Measurements from ENCODE around the gene ING3.

ING3 gene

GRCh38 chr7:121008816-121009215 lies 58.2 kb downstream of the ING3 start:
- Histone ChIP-seq H3K79me2 (ENCODE audit: insufficient read depth, low read length) (no peaks in the 10 kb centered on the region), H3K4me3 (ENCODE audit: insufficient read depth, low read length, poor library complexity, severe bottlenecking) (no peak overlapping the region), H4K20me1 (ENCODE audit: low read depth, low read length) (no peaks in the 10 kb centered on the region), H3K9me2 (replicated peaks; ENCODE audit: insufficient read depth, low read length) (no peaks in the 10 kb centered on the region), H3K9ac (ENCODE audit: low read length) (no peak overlapping the region), H2AFZ (ENCODE audit: low read depth, low read length, severe bottlenecking) (no peak overlapping the region), H3K27me3 (ENCODE audit: low read length) (no peaks in the 10 kb centered on the region), H3K27ac (ENCODE audit: low read depth, low read length) (no peak overlapping the region), H3K36me3 (ENCODE audit: low read length) (no peaks in the 10 kb centered on the region), H3K9me3 (ENCODE audit: insufficient read depth, low read length) (no peaks in the 10 kb centered on the region), H3K4me2 (ENCODE audit: low read depth, low read length, poor library complexity, severe bottlenecking) (no peak overlapping the region), H3F3A (ENCODE audit: insufficient read depth) (no peaks in the 10 kb centered on the region)
- TF ChIP-seq CTCF (IDR thresholded peaks at IDR 0.05; ENCODE audit: insufficient read depth, low read length, poor library complexity, severe bottlenecking): no peak
- no peak for TF ChIP-seq EZH2phosphoT487 (conservative IDR thresholded peaks at IDR 0.05; ENCODE audit: low read length)

- TF ChIP-seq EZH2phosphoT487 (conservative IDR thresholded peaks at IDR 0.05; ENCODE audit: low read length) (no peak), CTCF (IDR thresholded peaks at IDR 0.05; ENCODE audit: insufficient read depth, low read length, poor library complexity, severe bottlenecking) (no peak)
- Histone ChIP-seq H2AFZ (ENCODE audit: low read depth, low read length, severe bottlenecking) (no peak overlapping the region), H3F3A (ENCODE audit: insufficient read depth) (no peaks in the 10 kb centered on the region), H3K4me2 (ENCODE audit: low read depth, low read length, poor library complexity, severe bottlenecking) (no peak overlapping the region), H3K9me3 (ENCODE audit: insufficient read depth, low read length) (no peaks in the 10 kb centered on the region), H4K20me1 (ENCODE audit: low read depth, low read length) (no peaks in the 10 kb centered on the region), H3K4me3 (ENCODE audit: insufficient read depth, low read length, poor library complexity, severe bottlenecking) (no peak overlapping the region), H3K36me3 (ENCODE audit: low read length) (no peaks in the 10 kb centered on the region), H3K9me2 (replicated peaks; ENCODE audit: insufficient read depth, low read length) (no peaks in the 10 kb centered on the region), H3K79me2 (ENCODE audit: insufficient read depth, low read length) (no peaks in the 10 kb centered on the region), H3K27me3 (ENCODE audit: low read length) (no peaks in the 10 kb centered on the region), H3K27ac (ENCODE audit: low read depth, low read length) (no peak overlapping the region), H3K9ac (ENCODE audit: low read length) (no peak overlapping the region)
Observed at GRCh38 chr7:121011401-121011800, 60.8 kb downstream of the ING3 start.

- H3K9ac ChIP-seq (ENCODE audit: low read length): no peak overlapping the region
- no peaks in the 10 kb centered on the region for H3K9me3 ChIP-seq (ENCODE audit: insufficient read depth, low read length)
- no peaks in the 10 kb centered on the region for H4K20me1 ChIP-seq (ENCODE audit: low read depth, low read length)
- no peak overlapping the region for H2AFZ ChIP-seq (ENCODE audit: low read depth, low read length, severe bottlenecking)
- H3K9me2 ChIP-seq (replicated peaks; ENCODE audit: insufficient read depth, low read length): no peaks in the 10 kb centered on the region
- H3K79me2 ChIP-seq (ENCODE audit: insufficient read depth, low read length): no peaks in the 10 kb centered on the region
- no peak overlapping the region for H3K4me3 ChIP-seq (ENCODE audit: insufficient read depth, low read length, poor library complexity, severe bottlenecking)
- no peaks in the 10 kb centered on the region for H3K36me3 ChIP-seq (ENCODE audit: low read length)
- no peak overlapping the region for H3K4me2 ChIP-seq (ENCODE audit: low read depth, low read length, poor library complexity, severe bottlenecking)
- TF ChIP-seq CTCF (IDR thresholded peaks at IDR 0.05; ENCODE audit: insufficient read depth, low read length, poor library complexity, severe bottlenecking): no peak
- TF ChIP-seq EZH2phosphoT487 (conservative IDR thresholded peaks at IDR 0.05; ENCODE audit: low read length): no peak
- H3K27me3 ChIP-seq (ENCODE audit: low read length): no peaks in the 10 kb centered on the region
- no peak overlapping the region for H3K27ac ChIP-seq (ENCODE audit: low read depth, low read length)
- no peaks in the 10 kb centered on the region for H3F3A ChIP-seq (ENCODE audit: insufficient read depth)
Observed at GRCh38 chr7:121012170-121012874, 61.7 kb downstream of the ING3 start.
